ENCODE results near the gene DOK6.

Gene DOK6

DNA sequence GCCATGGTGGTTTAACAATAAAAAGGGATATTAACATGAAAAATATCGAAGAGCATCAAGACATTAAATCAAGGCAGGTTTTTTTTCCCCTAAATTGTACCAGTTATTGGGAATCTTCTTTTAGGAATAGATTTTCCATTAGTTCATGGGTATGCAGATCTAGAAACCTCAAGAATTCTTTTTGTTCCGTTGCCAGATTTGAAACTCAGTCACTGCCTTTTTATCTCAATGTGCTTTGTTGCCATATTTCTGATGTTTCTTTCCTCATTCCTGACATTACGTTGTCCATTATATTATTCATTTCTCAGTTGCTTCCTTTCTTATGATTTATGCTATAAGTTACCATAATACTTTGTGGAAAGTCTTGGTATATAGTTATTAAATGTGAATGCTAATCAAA lies 384.8 kb downstream of the DOK6 start:
- in situ Hi-C loops (cut with MboI; ENCODE audit: low pct_unique_long_range_greater_than_20kb, low sequenced_read_pairs, unreplicated experiment): no loop called here
- no peak for DNase-seq (ENCODE audit: low spot score)

DNA sequence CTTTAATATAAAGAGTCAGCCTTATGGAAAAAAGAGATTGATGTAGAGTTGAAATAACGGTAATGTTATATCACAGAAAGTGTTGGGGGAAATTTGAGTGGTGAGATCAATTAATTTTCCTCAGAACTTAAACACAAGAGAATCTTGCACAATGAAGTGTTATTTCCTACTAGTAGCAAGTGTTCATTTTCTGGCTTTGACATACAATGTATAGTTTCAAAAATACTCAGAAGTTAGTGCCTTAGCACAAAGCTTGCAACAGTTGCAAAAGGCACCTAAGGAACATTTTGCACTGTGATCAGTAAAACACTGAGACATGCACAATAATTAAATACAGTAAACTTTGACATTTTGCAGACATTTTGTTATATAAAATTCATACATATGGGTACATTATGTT lies 385.7 kb downstream of the DOK6 start:
- TF ChIP-seq, protein P1, sequence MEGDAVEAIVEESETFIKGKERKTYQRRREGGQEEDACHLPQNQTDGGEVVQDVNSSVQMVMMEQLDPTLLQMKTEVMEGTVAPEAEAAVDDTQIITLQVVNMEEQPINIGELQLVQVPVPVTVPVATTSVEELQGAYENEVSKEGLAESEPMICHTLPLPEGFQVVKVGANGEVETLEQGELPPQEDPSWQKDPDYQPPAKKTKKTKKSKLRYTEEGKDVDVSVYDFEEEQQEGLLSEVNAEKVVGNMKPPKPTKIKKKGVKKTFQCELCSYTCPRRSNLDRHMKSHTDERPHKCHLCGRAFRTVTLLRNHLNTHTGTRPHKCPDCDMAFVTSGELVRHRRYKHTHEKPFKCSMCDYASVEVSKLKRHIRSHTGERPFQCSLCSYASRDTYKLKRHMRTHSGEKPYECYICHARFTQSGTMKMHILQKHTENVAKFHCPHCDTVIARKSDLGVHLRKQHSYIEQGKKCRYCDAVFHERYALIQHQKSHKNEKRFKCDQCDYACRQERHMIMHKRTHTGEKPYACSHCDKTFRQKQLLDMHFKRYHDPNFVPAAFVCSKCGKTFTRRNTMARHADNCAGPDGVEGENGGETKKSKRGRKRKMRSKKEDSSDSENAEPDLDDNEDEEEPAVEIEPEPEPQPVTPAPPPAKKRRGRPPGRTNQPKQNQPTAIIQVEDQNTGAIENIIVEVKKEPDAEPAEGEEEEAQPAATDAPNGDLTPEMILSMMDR (IDR thresholded peaks at IDR 0.05; ENCODE audit: extremely low read depth, insufficient read depth, missing control alignments): no peak
- in situ Hi-C loops (cut with MboI; ENCODE audit: low pct_unique_long_range_greater_than_20kb, low sequenced_read_pairs, unreplicated experiment): no loop called here

More for the DNA sequence above, 384.8 kb downstream of the DOK6 start:
- TF ChIP-seq, protein P1 (IDR thresholded peaks at IDR 0.05; ENCODE audit: extremely low read depth, insufficient read depth, missing control alignments): no peak

DNA sequence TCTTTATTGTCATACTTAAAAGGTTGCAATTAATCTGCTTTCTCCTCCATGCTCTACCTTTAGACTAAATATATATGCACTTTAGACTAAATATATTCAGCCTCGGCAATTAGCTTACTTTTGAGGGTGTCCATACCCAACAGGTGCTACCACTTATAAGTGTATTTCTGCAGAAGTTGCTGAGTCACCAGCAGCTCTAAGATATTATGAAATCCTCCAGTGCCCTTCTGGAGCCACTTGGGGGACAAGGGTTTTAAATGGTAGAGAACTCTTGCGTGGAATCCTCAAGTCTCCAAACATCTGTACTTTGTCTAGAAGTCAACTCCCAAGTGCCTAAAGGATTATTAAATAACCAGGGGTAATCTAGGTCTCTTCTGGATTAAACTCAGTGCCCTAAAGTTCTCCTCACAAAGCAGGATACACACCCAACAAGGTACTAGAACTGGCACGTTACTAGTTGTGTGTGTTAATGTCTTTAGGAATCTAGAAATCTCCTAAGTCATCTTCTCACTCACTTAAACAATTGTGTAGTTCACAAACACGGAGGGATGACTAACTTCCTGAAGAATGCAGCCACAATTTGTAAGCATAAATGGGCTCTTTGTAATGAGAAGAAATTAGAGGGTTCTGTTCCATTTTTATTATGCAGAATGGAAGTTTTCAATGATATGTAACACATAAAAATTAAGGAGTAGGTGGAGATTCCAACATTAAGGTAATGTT lies 387.3 kb downstream of the DOK6 start:
- in situ Hi-C loops (cut with MboI; ENCODE audit: low pct_unique_long_range_greater_than_20kb, low sequenced_read_pairs, unreplicated experiment): no loop called here
- TF ChIP-seq, protein P1 (IDR thresholded peaks at IDR 0.05; ENCODE audit: extremely low read depth, insufficient read depth, missing control alignments): no peak
- DNase-seq (ENCODE audit: low spot score): no peak

More for the DNA sequence above, 385.7 kb downstream of the DOK6 start:
- no peak for DNase-seq (ENCODE audit: low spot score)

DNA sequence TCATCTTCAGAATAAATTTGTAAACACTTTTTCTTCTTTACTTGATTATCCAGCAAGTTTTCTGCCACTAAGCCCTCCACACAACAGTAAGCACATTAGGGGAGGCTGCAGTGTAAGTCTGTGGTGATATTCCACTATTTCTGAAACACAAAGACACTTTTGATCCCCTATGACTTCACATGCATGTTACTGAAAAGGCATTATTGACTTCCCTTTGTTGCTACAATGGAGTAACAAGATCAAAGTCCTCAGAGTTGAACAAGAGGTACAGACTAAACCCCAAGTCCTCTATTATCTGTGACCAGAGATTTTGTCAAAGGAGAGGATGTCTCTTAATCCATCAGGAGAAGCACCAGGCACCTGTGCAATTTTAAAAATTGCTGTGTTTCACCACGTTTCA lies 389.1 kb downstream of the DOK6 start:
- DNase-seq (ENCODE audit: low spot score): no peak
- TF ChIP-seq, protein P1 (IDR thresholded peaks at IDR 0.05; ENCODE audit: extremely low read depth, insufficient read depth, missing control alignments): no peak
- in situ Hi-C loops (cut with MboI; ENCODE audit: low pct_unique_long_range_greater_than_20kb, low sequenced_read_pairs, unreplicated experiment): no loop called here

DNA sequence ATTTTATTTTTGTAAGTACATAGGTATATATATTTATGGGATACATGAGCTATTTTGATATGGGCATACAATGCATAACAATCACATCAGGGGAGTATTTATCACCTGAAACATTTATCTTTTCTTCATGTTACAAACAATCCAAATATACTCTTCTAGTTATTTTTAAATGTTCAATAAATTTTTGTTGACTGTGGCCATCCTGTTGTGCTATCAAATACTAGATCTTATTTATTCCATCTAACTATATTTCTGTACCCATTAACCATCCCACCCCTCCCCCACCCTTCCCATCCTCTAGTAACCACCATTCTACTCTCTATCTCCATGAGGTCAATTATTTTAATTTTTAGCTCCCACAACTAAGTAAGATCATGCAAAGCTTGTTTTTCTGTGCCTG lies 390.0 kb downstream of the DOK6 start:
- in situ Hi-C loops (cut with MboI; ENCODE audit: low pct_unique_long_range_greater_than_20kb, low sequenced_read_pairs, unreplicated experiment): no loop called here
- TF ChIP-seq, protein P1 (IDR thresholded peaks at IDR 0.05; ENCODE audit: extremely low read depth, insufficient read depth, missing control alignments): no peak
- DNase-seq (ENCODE audit: low spot score): no peak

DNA sequence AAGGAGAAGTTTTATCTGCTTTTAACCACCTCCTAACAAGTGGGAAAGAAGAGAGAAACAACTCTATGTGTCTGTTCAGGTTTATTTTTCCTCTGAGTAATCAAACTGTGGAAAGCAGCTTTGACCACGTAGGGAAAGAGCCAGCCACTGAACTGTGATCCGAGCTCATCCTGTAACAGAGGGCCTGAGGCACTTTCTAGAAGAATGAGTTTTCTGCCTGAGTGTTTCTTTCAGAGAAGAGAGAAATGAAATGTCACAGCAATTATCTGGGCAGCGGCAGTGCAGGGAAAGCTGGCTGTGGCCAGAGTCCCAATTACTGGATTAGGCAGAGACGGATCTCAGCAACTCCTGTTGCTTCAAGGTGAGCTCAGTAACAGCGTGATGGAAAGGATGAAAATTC lies 395.1 kb downstream of the DOK6 start:
- TF ChIP-seq, protein P1 (IDR thresholded peaks at IDR 0.05; ENCODE audit: extremely low read depth, insufficient read depth, missing control alignments): no peak
- in situ Hi-C loops (cut with MboI; ENCODE audit: low pct_unique_long_range_greater_than_20kb, low sequenced_read_pairs, unreplicated experiment): no loop called here
- DNase-seq (ENCODE audit: low spot score): no peak

All from GM13977 (cell line).